CMK (cell line): ENCODE measurements around the gene KHDRBS2.

Experiments
- DNase-seq: peaks from one replicate; pipeline ENCODE4 v3.0.0-alpha.2; 2010; ENCODE audit warnings: low read depth

Gene KHDRBS2

DNA sequence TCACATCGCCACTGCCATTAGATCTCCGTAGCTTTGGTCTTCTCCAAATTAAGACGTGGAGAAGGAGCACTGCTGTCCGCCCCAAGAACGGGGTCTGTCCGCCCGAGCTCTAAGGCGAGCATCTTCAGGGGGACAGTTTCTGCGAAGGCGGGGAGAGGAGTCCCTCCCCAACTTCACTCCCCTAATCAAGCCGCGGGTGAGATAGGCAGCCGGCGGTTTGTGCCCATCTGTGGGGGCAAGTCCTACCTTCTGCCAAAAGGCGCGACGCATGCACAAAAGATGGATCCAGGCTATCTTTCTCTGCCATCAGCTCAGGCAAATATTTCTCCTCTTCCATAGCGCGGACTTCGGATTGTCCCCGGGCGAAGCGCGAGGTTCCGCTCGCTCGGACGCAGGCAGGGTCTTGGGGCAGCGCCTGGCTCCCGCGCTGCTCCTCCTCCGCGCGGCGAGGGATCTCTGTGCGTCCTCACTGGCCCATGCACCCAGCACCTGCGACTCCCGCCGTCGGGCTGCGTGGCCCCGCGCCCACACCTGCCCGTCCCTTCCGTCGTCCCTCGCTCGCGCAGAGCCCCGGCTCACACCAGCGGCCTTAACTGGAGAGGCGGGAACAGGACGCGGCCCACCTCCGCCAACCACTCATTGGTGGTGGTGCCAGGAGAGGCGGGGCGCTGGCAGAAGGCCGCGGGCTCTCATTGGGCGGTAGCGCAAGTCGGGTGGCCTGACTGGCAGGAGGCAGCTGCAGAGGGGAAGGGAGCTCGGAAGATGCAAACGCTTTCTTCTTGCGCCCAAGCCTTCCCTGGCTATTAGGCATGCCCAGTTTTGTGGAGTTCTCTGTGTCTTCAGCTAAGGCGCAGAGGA is at the start of gene KHDRBS2:
KHDRBS2 (minus strand) TSS at position 614 of the 858 bp plus-strand sequence.
- DNase-seq: no peak

DNA sequence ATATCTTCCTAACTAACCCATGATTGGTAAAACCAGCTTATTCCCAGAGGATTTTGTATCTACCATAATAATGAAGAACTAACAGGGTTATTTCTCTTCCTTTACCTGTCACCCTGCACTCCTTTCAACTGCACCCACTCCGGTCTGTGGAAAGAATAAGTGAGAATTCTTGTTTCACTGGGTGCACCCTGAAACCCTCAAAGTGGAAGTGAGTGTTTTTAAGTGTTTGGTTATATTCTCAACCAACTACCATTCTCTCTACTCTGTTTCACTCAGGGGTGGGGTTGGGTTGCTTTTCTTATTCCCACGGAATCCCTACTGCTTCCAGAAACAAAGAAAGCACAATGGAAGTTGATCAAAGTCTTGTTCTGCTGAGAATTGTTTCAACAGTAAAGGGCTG is 42.6 kb upstream of the KHDRBS2 start:
- DNase-seq: no peak

DNA sequence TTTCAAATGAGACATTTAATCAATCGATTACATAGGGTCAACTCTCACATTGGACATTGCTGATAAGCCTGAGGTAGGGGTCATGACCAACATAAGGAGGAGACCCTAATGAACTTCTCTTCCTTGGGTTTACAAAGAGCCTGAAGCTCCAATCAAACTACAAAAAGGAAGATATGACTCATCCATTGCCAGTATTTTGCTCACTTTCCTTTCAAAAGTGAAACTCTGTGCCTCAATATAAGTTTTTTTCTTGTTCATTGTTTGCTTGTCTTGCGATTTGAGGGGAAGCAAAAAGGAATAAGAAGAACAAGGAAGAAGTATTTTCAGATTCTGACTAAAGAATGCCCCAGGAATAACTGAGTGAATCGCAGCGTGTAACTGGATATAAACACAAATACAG is 38.8 kb upstream of the KHDRBS2 start:
- DNase-seq: no peak

DNA sequence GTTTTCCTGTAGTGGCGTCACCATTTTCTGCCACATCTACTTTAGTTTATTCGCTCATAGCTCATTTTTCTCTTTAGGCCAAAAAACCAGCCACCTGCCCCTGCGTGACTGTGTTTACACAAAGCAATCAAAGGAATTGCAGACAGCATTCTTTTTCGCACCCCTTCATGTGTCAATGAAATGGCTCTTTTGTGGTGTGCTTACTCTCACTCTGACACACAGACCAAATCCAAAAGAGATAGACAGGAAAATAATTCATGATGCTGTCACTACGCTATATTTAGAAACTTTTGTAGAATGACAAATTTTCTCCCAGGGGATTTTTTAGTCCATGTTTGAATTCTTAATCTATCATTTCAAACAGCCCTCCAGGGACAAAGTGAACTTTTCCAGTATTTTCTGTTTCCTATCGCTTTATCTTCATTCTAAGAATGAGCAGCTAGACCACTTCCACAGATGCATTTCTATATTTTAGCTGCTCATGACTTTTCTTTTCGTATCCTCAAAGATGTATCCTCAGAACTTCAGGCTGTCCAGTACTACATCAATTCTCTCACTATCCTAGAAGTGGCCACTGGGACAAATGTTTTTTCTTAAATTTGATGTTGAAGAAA is 37.9 kb upstream of the KHDRBS2 start:
- DNase-seq: no peak

DNA sequence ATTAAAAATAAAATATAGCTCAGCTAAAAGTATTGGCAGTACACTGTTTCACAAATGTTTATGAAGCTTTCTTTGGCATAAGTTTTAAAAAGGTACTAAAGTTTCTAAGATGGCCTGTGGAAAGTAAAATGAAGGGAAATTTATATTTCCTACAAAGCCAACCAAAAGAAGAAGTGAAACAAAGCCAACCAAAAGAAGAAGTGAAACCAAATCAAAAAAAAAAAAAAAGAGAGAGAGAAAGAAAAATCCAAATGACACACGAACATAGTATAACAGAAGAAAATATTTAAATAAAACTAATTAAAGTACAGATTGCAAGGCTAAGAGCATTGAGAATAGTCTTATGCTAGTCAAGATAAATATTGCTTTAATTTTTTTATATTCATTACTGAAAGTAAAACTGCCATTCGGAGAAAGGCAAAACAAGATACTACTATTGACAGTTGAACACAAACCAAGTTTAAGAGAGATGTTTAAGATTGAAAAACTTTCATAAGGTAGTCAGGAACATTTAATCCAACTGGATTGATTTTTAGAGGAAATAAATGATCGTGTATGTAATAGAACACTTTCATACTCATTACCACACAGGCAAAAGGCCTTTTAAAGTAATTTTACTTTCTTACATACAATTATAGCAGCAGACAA is 12.8 kb upstream of the KHDRBS2 start:
- DNase-seq: no peak

DNA sequence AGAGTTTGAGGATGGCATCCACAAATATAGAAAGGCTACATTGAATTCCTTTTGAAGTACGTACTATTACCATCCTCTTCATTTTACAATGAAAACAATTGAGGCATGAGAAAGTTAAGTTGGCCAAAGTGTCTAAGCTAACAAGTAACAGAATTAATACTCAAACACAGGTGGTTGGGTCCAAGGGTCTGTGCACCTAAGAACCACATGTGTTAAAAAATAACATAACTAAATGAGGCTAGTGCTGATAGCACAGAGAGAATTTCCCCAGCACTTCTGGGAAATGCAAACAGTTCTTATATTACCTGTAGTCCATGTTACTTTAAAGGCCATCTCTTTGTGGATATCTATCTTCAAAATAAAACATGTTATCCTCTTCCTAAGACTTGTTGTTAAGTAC is 10.5 kb upstream of the KHDRBS2 start:
- DNase-seq: no peak

DNA sequence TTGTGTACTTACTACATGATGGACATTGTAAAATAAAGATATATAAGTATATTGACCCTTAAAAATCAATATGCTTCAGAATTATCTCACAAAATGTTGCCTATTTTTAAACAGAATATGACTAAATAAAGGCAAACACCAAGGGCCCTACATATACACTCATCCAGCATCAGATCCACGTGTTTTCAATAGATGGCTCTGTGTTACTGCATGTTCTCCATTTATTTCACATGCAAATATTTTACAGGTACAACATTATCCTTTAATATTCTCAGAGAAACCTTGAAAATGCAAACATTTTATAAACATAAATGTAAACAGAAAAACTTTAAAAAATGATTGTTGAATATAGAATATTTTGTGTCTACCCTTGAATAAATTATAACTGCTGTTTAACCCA is 2.9 kb upstream of the KHDRBS2 start:
- DNase-seq: no peak

DNA sequence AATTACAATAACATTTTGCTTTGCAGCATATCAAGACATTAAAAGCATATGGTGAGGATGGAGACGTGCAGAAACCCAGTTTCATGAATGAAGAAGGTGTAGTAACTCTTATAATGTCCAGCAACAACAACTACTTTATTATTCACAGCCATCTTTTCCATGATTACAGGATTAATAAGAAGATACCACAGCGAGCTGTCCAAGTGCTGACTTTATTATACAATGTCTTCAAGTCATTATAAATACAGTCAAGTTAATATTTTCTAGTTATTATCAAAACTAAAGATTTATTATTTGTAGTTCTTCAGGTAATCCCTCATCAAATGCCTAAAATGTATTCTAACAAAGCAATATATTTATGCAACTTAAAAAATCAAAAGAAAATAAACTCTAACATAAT is 2.5 kb upstream of the KHDRBS2 start:
- DNase-seq: no peak

DNA sequence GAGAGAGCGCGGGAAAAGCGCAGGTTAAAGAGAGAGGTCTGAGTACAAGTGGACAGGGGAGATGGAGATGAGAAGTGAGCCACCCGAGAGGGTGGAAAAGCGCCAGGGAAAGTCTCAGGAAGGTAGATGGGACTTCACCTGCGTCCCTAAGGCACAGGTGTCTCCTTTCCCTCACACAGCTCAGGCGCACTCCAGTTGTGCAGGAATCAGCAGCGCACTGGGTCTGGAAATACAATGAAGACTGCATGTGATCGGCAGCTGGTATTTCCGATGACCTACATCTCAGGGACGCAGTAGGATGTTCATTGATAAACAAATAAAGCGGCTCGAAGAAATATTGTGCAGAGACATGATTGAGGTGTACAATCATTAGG is 432 bp upstream of the KHDRBS2 start:
- DNase-seq: no peak

DNA sequence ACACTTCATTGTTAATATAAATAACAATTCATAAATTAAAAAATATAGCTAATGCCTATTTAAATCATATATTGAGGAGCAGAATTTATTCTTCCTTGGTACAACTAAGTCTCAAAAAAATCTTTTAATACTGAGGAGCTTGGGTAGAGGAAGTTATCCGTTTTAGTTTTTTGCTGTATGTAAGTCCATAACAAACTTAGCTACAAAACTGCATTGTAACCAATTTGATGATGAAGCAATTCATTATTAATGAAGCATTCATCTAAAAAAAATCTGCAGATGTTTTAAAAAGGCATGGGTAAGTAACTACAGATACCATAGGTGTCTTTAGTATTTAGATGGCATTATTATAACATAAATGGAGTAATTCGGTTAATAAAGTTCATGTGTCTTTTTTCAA is 1.3 kb downstream of the KHDRBS2 start:
- DNase-seq: no peak

DNA sequence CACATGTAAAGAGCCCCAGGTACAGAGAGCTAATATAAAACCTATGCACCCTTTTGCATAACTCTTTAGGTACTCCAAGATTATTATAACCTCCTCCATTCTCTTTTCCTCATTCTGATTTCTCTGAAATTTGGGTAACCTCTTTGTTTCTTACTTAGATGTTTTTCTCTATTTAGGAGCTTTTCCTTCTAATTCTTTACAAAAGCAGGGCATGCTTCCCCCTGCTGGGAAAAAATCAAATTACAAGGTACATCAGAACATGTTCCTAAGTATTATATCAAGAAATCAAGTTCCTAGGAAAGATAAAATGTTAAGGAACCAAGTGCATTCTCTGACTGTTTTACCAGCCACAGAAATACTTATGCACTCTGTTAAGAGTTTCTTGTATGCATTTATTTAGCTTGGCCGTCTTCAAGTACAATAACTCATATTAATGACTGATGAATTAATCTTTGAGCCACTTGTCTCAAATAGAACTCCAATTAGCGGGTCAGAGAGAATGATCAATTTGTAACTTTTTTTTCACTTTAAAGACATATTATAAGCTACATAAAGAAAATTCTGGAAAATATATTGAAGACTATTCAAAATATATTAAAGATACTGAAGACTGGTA is 2.1 kb downstream of the KHDRBS2 start:
- no peak for DNase-seq

DNA sequence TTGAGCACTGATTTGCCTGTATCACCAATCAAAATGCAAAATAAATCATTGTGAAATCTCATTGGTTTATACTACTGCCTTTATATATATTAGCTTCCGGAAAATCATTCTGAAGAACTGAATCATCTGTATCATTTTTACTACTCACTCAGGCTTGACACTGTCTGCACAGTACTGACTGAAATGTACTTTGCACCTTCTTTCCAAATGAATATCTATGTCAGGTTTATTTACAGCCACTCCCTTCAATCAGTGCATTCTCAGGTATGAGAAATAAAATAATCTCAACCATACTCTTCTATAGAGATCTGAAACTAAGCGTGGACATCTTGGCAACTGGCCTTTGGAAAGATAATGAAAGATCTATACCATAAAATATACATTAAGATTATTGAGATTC is 2.7 kb downstream of the KHDRBS2 start:
- no peak for DNase-seq

DNA sequence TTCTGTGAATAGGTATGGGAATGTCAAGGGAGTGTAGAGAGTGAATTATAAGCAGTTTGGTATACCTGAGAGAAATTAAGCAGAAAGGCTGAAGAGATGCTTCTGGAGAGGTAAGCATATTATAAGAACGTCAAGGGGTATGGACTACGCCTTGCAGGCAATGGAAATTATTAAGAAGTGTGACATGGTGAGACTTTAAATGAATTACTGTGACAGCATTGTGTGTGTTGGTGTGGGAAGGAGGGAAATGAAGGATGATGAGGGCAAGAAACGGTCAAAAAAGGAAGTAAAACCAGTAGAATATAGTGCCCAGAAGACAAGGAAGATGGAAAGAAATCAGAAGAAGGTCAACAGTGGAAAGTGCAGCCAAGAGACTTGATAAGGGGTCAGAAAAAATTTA is 5.9 kb downstream of the KHDRBS2 start:
- no peak for DNase-seq

DNA sequence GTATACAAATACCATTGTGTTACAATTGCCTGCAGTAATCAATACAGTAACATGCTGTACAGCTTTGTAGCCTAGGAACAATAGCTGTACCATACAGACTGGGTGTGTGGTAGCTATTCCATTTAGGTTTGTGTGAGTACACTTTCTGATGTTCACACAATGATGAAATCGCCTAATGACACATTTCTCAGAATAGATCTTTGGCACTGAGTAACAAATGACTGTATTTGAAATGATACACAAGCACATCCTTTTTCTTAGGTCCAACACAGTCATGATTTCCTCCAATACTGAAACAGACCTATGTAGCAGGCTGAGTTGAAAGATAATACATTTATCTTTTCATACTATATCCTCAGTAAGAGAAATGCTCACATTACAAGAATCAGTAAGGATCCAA is 13.9 kb downstream of the KHDRBS2 start:
- no peak for DNase-seq

DNA sequence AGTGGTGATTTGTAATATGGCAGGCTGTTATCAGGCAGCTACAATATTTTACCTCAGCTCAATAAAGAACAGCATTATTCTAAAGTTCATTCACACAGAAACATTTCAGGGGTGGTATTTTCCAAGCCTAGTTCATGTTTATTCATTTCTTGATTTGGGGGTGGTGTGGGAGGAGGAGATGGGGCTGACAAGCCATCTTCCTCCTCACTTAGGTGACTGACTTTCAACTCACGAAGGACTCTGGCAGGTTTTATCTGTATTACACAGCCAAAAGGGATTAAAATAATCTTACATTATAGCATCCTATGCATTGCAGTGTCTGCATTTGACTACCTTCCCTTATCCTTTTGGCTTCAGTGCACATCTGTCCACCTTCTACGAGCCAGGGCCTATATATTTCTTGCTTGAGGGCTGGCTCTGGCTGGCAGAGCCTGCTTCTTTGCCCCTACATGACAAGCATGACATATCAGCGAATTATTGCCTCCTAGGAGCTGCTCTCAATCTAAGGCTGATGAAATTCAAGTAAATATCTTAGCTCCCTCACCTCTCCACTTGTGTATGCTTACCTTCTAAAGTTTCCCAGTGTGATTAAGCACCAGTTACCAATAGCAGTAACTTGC is 20.0 kb downstream of the KHDRBS2 start:
- no peak for DNase-seq

DNA sequence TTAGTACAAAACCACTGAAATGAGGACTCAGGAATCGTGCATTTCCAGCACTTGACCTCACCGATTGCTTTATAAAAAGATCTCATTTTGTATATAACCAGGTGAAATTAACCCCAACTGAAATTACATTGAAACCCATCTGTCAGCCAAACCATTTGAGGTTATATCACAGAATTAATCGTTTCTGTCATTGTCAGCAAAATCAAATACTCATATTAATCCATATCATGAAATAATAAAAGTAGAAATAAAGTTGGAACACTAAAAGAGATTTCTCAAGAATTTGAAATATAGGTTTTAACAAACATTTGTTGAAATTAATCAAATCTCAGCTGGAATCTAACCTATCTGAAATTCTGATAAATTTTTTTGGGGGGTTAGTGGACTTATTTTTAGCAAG is 23.7 kb downstream of the KHDRBS2 start:
- no peak for DNase-seq

DNA sequence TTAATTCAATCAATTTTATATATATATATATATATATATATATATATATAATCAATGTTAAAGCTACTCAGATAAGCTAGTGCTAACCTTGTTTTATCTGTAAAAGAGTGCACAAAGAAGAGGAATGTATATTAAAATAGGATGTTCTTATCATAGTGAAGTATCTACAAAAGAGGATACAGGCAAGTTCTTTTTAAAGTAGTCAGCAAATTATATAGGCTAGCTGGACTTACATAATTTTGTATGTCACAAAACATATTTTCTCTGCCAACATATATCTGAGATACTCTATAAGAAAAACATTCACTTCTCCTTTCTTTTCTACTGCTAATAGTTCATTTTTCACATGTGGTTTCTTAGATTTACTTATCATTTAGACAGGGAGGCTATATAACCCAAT is 39.9 kb downstream of the KHDRBS2 start:
- DNase-seq: no peak

DNA sequence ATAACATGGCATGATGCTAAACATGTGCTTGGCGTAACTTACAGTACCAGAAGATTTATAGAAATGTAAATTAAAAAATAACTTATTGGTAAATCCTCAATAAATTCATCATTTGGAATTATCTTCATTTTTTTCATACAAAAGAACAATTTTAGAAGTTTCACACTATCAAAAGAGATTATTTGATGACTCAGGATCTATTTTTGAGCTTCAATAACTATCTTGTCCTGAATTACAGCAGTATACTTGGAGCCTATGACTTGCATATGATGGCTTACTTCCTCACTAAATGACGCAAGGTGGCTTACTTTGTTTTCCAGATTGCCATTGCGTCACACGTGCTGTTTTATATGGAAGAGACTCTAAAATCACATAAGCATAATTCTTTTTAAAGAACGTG is 49.2 kb downstream of the KHDRBS2 start:
- DNase-seq: no peak

DNA sequence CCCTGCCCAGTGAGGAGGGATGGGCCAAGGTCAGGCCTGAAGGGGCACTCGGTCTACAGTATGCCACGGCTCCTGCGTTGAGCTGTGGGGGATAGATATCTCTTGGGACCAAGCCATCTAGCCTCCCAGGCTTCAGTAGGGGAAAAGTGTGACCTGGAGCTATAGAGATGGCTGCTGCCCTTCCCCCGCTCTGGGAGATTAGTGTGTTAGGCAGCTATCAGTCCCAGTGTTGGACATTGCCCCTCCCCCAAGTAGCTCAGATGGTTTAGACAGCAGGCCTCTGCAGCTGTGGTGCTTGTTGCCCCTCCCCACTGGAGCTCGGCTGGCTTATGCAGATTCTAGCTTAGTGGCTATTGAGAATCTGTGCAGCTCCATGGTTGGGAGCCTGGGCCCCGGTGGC is 56.8 kb downstream of the KHDRBS2 start:
- DNase-seq: no peak

DNA sequence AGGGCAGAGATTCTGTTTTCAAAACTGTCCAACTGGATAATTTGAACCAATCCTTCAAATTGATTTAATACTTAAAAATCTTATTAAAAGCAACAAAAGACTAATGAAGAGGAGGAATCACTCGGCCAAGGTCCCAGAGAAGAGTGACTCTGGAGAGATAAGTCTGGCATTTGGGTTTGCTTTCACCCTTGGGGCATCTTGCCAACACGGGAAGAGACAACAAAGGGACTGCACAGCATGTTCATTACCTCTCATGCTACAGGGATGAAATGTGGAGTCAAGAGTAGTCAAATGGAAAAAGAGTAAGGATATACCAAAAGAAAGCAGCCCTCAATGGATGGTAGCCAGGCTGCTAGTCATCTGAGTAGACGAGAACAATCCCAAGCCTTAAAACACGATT is 68.2 kb downstream of the KHDRBS2 start:
- no peak for DNase-seq

DNA sequence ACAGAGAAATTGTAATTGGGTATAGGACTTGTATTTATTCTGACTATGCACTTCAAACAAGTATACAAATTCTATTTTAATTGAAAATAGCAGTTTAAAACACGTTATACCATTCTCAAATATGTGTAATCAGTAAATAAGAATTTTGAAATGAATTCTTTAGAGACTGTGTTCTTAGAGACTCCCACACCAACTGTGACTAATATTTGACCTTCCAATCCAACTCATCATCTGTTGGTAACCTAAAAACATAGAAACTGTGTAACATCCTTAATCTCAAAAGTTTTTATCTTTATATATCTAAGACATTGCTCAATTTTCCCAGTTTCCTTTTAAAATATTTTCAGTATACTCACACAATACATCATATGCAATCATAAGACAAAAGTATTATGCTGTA is 83.9 kb downstream of the KHDRBS2 start:
- no peak for DNase-seq

DNA sequence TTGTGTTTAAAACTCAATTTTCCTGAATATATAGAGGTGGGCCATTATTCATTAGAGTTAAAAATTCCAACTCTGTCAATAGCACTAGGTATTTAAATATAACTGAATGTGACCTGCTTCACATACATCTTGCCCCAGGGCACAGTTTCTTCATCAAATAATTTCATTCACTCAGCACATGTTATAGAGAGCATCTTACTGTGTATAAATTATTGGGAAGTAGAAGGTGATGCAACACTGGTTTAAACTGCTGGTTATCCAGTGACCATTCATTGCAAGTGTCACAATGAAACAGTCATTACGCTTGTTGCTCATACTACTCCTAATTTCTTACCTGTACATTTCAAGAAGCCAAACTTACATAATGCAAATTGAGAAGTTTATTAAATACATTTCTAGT is 93.4 kb downstream of the KHDRBS2 start:
- DNase-seq: no peak

DNA sequence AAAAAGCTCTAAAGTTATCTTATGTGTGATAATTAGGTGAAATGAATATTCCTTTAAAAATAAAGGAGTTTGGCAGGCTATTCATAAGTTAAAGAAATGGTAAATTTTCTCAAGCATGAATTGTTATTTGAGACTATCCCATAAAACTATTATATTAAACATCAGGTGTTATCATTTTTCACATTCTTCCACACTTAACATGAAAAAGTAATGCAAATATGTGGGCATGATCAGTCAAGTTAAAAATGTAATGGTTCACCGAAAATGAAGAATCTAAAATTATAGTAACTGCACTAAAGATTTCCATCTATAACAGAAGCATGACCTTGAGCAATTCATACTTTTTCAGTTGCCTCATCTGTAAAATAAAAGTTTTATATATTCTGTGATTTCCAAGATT is 110.8 kb downstream of the KHDRBS2 start:
- DNase-seq: no peak
